Nephron (organoid): ENCODE measurements around the gene PALS1.

ENCODE experiments used
- H3K27ac Mint-ChIP-seq, 3 experiments: 2 replicates each; pipeline ENCODE4 v1.8.0; 2020; ENCODE audit warnings: mixed read lengths in 3 of 3, mild to moderate bottlenecking in 2 of 3, moderate library complexity in 1 of 3
- H3K27me3 Mint-ChIP-seq: 2 replicates; pipeline ENCODE4 v1.8.0; 2021; ENCODE audit warnings: low read depth, mild to moderate bottlenecking, moderate library complexity, mixed read lengths
- H3K36me3 Mint-ChIP-seq: 2 replicates; pipeline ENCODE4 v1.8.0; 2020; ENCODE audit warnings: low read depth, mixed read lengths
- H3K4me1 Mint-ChIP-seq: 2 replicates; pipeline ENCODE4 v1.8.0; 2020; ENCODE audit warnings: mixed read lengths
- H3K4me3 Mint-ChIP-seq, 3 experiments: 2 replicates each; pipeline ENCODE4 v1.8.0; 2020; ENCODE audit warnings: mild to moderate bottlenecking in 3 of 3, mixed read lengths in 3 of 3, moderate library complexity in 2 of 3
- H3K9me3 Mint-ChIP-seq: 2 replicates; pipeline ENCODE4 v1.8.0; 2020; ENCODE audit warnings: mixed read lengths
- CTCF ChIP-seq, 3 experiments: fragments of 200-600 bp; sonication (generic); IDR thresholded peaks; one replicate each; pipeline ENCODE4 v1.5.0; 2021; ENCODE audit warnings: antibody characterized with exemption in 3 of 3; ENCODE audit not compliant: unreplicated experiment in 3 of 3

PALS1 gene

GRCh38 chr14:67218126-67218525 lies 23.1 kb upstream of the PALS1 start:
- Mint-ChIP-seq H3K27ac (no peak overlapping the region), H3K36me3 (no peaks in the 10 kb centered on the region), H3K4me3 (no peak overlapping the region), H3K27me3 (no peaks in the 10 kb centered on the region), H3K9me3 (no peaks in the 10 kb centered on the region), H3K4me1 (no peaks in the 10 kb centered on the region)
- no peak for TF ChIP-seq CTCF (IDR thresholded peaks at IDR 0.05; ENCODE audit: unreplicated experiment in 3 of 3)

GRCh38 chr14:67221248-67221981 lies 19.8 kb upstream of the PALS1 start:
- no peak for TF ChIP-seq CTCF (IDR thresholded peaks at IDR 0.05; ENCODE audit: unreplicated experiment in 3 of 3)
- Mint-ChIP-seq H3K4me3 (no peak overlapping the region), H3K9me3 (no peaks in the 10 kb centered on the region), H3K27ac (no peak overlapping the region), H3K36me3 (no peaks in the 10 kb centered on the region), H3K27me3 (no peaks in the 10 kb centered on the region), H3K4me1 (no peaks in the 10 kb centered on the region)

GRCh38 chr14:67221982-67222328 lies 19.3 kb upstream of the PALS1 start:
- H3K36me3 Mint-ChIP-seq: no peaks in the 10 kb centered on the region
- no peaks in the 10 kb centered on the region for H3K27me3 Mint-ChIP-seq
- H3K9me3 Mint-ChIP-seq: no peaks in the 10 kb centered on the region
- no peaks in the 10 kb centered on the region for H3K4me1 Mint-ChIP-seq
- no peak overlapping the region for H3K27ac Mint-ChIP-seq
- no peak overlapping the region for H3K4me3 Mint-ChIP-seq
- no peak for TF ChIP-seq CTCF (IDR thresholded peaks at IDR 0.05; ENCODE audit: unreplicated experiment in 3 of 3)

- Mint-ChIP-seq H3K27me3 (no peaks in the 10 kb centered on the region), H3K36me3 (no peaks in the 10 kb centered on the region), H3K4me3 (no peak overlapping the region), H3K4me1 (no peaks in the 10 kb centered on the region), H3K27ac (no peak overlapping the region), H3K9me3 (no peaks in the 10 kb centered on the region)
- no peak for TF ChIP-seq CTCF (IDR thresholded peaks at IDR 0.05; ENCODE audit: unreplicated experiment in 3 of 3)
Observed at GRCh38 chr14:67225523-67225922, 15.7 kb upstream of the PALS1 start.

- H3K4me1 Mint-ChIP-seq: peaks cover 12% of the 10 kb centered on the region
- H3K27me3 Mint-ChIP-seq: no peaks in the 10 kb centered on the region
- no peak overlapping the region for H3K4me3 Mint-ChIP-seq
- no peak overlapping the region for H3K27ac Mint-ChIP-seq
- H3K36me3 Mint-ChIP-seq: no peaks in the 10 kb centered on the region
- TF ChIP-seq CTCF (IDR thresholded peaks at IDR 0.05; ENCODE audit: unreplicated experiment in 3 of 3): no peak
- H3K9me3 Mint-ChIP-seq: no peaks in the 10 kb centered on the region
Observed at GRCh38 chr14:67228325-67228984, 12.8 kb upstream of the PALS1 start.

GRCh38 chr14:67232066-67232465 lies 9.2 kb upstream of the PALS1 start:
- H3K36me3 Mint-ChIP-seq: no peaks in the 10 kb centered on the region
- H3K4me1 Mint-ChIP-seq: peaks cover 16% of the 10 kb centered on the region
- no peak for TF ChIP-seq CTCF (IDR thresholded peaks at IDR 0.05; ENCODE audit: unreplicated experiment in 3 of 3)
- H3K27me3 Mint-ChIP-seq: no peaks in the 10 kb centered on the region
- H3K27ac Mint-ChIP-seq: peak overlapping the region in 2 of 3 experiments; percentile 8 to 11
- H3K9me3 Mint-ChIP-seq: no peaks in the 10 kb centered on the region
- no peak overlapping the region for H3K4me3 Mint-ChIP-seq
